ENCODE data around the gene CDON.
A peak's percentile ranks its signal among the peaks of the same experiment; 100 is the strongest.

CDON gene

DNA sequence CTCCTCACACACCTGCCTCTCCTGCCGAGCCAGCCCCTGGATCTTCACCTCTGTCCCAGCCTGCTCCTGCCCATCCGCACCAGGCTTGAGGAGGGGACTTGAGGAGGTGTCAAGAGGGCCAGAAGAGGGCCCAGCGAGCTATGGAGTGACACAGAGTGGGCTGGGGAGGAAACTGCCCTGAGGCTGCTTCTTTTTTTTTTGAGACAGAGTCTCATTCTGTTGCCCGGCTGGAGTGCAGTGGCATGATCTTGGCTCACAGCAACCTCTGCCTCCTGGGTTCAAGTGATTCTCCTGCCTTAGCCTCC, 21.9 kb upstream of the CDON start:
- Histone ChIP-seq H4K20me1 (ENCODE audit: insufficient read depth, low read length) (no peaks in the 10 kb centered on the region), H3K9me3 (ENCODE audit: insufficient read depth, low read length, severe bottlenecking) (no peaks in the 10 kb centered on the region), H3K27ac (ENCODE audit: low read length) (peak overlapping the region; percentile 81), H3K36me3 (ENCODE audit: insufficient read depth, low read length) (no peaks in the 10 kb centered on the region), H2AFZ (ENCODE audit: low read depth, low read length) (peak overlapping the region; percentile 92), H3K79me2 (ENCODE audit: insufficient read depth, low read length) (no peaks in the 10 kb centered on the region), H3K4me1 (ENCODE audit: insufficient read depth, low read length) (peaks cover 24% of the 10 kb centered on the region), H3K4me3 (ENCODE audit: low read depth in 1 of 2, low read length in 2 of 2) (peak overlapping the region in 1 of 2 experiments; percentile 36; a peak in 1 of 4 replicates), H3K4me2 (ENCODE audit: insufficient read depth, low read length) (peak overlapping the region; percentile 60), H3K27me3 (ENCODE audit: insufficient read depth, low read length, poor library complexity) (no peaks in the 10 kb centered on the region), H3K9ac (ENCODE audit: low read depth, low read length) (peak overlapping the region; percentile 49)
- ATAC-seq (ENCODE audit: insufficient read depth, low read depth) (no peak), DNase-seq (no peak)
- no peak for TF ChIP-seq CTCF (IDR thresholded peaks at IDR 0.05; ENCODE audit: borderline replicate concordance, extremely low read depth, low read length, poor library complexity, severe bottlenecking)
- TF ChIP-seq EZH2 (IDR thresholded peaks at IDR 0.05; ENCODE audit: borderline replicate concordance, low read depth, low read length, severe bottlenecking) = no peak

- Histone ChIP-seq H2AFZ (ENCODE audit: low read depth, low read length) (peak overlapping the region; percentile 92), H3K79me2 (ENCODE audit: insufficient read depth, low read length) (no peaks in the 10 kb centered on the region), H4K20me1 (ENCODE audit: insufficient read depth, low read length) (no peaks in the 10 kb centered on the region), H3K9ac (ENCODE audit: low read depth, low read length) (peak overlapping the region; percentile 49), H3K36me3 (ENCODE audit: insufficient read depth, low read length) (no peaks in the 10 kb centered on the region), H3K9me3 (ENCODE audit: insufficient read depth, low read length, severe bottlenecking) (no peaks in the 10 kb centered on the region), H3K4me3 (ENCODE audit: low read depth in 1 of 2, low read length in 2 of 2) (peak overlapping the region in 1 of 2 experiments; percentile 36; a peak in 2 of 4 replicates), H3K27me3 (ENCODE audit: insufficient read depth, low read length, poor library complexity) (no peaks in the 10 kb centered on the region), H3K27ac (ENCODE audit: low read length) (peak overlapping the region; percentile 81), H3K4me1 (ENCODE audit: insufficient read depth, low read length) (peaks cover 24% of the 10 kb centered on the region), H3K4me2 (ENCODE audit: insufficient read depth, low read length) (peak overlapping the region; percentile 60)
- DNase-seq (peak; percentile 84), ATAC-seq (ENCODE audit: insufficient read depth, low read depth) (peak; percentile 98)
- TF ChIP-seq CTCF (IDR thresholded peaks at IDR 0.05; ENCODE audit: borderline replicate concordance, extremely low read depth, low read length, poor library complexity, severe bottlenecking) = no peak
- no peak for TF ChIP-seq EZH2 (IDR thresholded peaks at IDR 0.05; ENCODE audit: borderline replicate concordance, low read depth, low read length, severe bottlenecking)
Measured at GRCh38 chr11:126083829-126084607, 21.4 kb upstream of the CDON start.

DNA sequence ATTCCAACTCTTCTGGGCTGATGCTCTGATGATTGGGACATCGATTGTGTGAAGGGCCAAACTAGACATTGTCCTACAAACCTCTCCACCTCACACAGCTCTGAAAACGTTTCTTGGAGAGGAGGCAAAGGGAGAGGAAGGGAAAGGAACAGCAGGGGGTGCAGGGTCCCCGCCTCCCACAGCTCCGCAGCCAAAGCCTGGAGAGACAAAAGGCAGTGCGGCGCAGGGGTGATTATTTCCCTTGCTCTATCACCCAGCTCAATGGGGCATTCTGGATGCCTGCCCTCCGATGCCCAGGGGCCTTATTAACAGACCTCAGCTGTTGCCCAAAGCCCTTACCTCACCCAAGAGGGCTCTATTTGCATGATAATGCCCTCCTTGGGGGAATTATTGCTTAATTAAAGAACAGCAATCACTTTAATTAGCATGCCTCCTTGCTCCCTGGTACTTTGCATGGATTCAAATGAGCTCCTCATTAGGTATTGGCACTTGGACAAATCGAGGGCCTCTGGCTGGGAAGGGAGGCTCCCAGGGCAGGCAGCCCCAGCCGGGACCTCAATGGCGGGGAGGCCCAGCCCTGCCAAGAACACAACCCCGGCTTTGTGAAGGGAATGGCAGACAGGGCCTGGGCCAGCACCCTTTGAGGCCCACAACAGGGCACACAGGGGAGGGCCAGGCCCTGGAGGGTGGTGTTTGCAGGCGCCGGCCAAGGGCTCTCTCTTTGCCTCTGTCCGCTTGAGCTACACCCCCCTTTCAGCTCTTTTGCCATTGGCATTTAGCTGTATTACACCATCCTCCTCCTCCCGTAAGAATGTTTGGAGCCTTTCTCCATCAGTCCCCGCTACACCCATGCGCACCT, 19.8 kb upstream of the CDON start:
- no peaks in the 10 kb centered on the region for H3K9me3 ChIP-seq (ENCODE audit: insufficient read depth, low read length, severe bottlenecking)
- H3K4me1 ChIP-seq (ENCODE audit: insufficient read depth, low read length) = peaks cover 24% of the 10 kb centered on the region
- no peaks in the 10 kb centered on the region for H3K79me2 ChIP-seq (ENCODE audit: insufficient read depth, low read length)
- no peaks in the 10 kb centered on the region for H4K20me1 ChIP-seq (ENCODE audit: insufficient read depth, low read length)
- no peak overlapping the region for H3K9ac ChIP-seq (ENCODE audit: low read depth, low read length)
- TF ChIP-seq EZH2 (IDR thresholded peaks at IDR 0.05; ENCODE audit: borderline replicate concordance, low read depth, low read length, severe bottlenecking) = no peak
- no peak for TF ChIP-seq CTCF (IDR thresholded peaks at IDR 0.05; ENCODE audit: borderline replicate concordance, extremely low read depth, low read length, poor library complexity, severe bottlenecking)
- H2AFZ ChIP-seq (ENCODE audit: low read depth, low read length) = peak overlapping the region; percentile 92; the same call in 1 of the 2 replicates
- no peak for ATAC-seq (ENCODE audit: insufficient read depth, low read depth)
- H3K4me2 ChIP-seq (ENCODE audit: insufficient read depth, low read length) = no peak overlapping the region
- DNase-seq = no peak
- H3K4me3 ChIP-seq (ENCODE audit: low read depth in 1 of 2, low read length in 2 of 2) = no peak overlapping the region
- H3K27ac ChIP-seq (ENCODE audit: low read length) = peak overlapping the region; percentile 21; the same call in 1 of the 2 replicates
- H3K27me3 ChIP-seq (ENCODE audit: insufficient read depth, low read length, poor library complexity) = no peaks in the 10 kb centered on the region
- no peaks in the 10 kb centered on the region for H3K36me3 ChIP-seq (ENCODE audit: insufficient read depth, low read length)

All from DND-41 (cell line).